ENCODE measurements around the gene ADORA3.

DNA sequence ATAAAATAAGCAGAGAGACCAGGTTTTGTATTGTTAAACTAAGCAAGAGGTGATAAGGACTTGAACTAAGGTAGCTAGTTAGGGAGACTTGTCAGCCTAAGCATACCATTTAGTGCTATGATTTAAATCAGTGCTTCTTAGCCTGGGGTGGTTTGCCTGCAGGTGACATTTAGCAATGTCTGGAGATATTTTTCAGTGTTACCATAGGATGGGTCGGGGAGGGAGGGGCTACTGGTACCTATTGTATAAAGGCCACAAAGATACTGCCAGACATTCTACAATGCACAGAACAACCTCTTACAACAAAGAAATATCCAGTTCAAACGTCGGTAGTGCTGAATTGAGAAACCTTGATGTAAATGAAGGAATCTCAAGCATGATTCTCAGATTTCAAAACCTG is 50.9 kb downstream of the ADORA3 start:
- TF ChIP-seq POLR2A (IDR thresholded peaks at IDR 0.05; ENCODE audit: low read depth, low read length) (no peak), POLR2AphosphoS5 (IDR thresholded peaks at IDR 0.05; ENCODE audit: low read depth, low read length) (no peak), TAF1 (IDR thresholded peaks at IDR 0.05; ENCODE audit: low read depth, low read length) (no peak), POU2F2 (IDR thresholded peaks at IDR 0.05; ENCODE audit: low read depth, low read length) (no peak)

Measured in GM12891 (cell line).